ENCODE measurements around the gene NRCAM.

DNA sequence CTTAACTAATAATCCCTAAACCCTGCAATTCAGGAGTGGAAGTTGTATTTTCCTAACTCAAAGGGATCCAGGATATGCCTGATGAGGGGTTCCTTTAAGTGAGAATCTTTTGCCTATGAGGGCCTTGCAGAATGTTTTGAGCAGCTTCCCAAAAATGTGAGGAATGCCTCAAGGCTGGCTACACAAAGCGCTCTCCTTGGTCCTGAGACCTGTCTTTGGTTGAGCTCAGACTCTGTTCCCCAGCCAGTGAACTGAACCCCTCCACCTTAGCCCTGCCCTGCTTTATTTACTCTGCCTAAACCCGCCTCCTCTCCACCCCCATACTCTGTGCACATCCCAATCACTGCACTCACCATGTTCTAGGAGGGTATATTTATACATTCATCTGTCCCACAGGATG lies 108.6 kb downstream of the NRCAM start:
- TF ChIP-seq, protein P1, sequence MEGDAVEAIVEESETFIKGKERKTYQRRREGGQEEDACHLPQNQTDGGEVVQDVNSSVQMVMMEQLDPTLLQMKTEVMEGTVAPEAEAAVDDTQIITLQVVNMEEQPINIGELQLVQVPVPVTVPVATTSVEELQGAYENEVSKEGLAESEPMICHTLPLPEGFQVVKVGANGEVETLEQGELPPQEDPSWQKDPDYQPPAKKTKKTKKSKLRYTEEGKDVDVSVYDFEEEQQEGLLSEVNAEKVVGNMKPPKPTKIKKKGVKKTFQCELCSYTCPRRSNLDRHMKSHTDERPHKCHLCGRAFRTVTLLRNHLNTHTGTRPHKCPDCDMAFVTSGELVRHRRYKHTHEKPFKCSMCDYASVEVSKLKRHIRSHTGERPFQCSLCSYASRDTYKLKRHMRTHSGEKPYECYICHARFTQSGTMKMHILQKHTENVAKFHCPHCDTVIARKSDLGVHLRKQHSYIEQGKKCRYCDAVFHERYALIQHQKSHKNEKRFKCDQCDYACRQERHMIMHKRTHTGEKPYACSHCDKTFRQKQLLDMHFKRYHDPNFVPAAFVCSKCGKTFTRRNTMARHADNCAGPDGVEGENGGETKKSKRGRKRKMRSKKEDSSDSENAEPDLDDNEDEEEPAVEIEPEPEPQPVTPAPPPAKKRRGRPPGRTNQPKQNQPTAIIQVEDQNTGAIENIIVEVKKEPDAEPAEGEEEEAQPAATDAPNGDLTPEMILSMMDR (IDR thresholded peaks at IDR 0.05): no peak
- no peak for TF ChIP-seq POLR2A (IDR thresholded peaks at IDR 0.05)
